SK-N-SH treated with all-trans-retinoic acid at 6 μM for 48 hours (cell line): Measurements from ENCODE around the gene CARD14.

Experiments used
- ATAC-seq: fragments of 200-7000 bp; cut with Tn5 transposase; 3 replicates; pipeline ENCODE4 v1.9.1; 2020; ENCODE audit warnings: mild to moderate bottlenecking, moderate library complexity
- BACH2 ChIP-seq: fragments of 250-450 bp; sonication (Bioruptor Pico); IDR thresholded peaks from 2 replicates; pipeline ENCODE4 v1.9.0; 2021; ENCODE audit warnings: mild to moderate bottlenecking, borderline replicate concordance
- CREB5 ChIP-seq: fragments of 250-450 bp; sonication (Bioruptor Pico); IDR thresholded peaks from 2 replicates; pipeline ENCODE4 v1.5.1; 2020; ENCODE audit warnings: low read depth, mild to moderate bottlenecking, moderate library complexity
- CSDC2 ChIP-seq: fragments of 250-450 bp; sonication (Bioruptor Pico); IDR thresholded peaks from 2 replicates; pipeline ENCODE4 v1.5.0; 2020; ENCODE audit warnings: mild to moderate bottlenecking, moderate library complexity
- ESRRG ChIP-seq: fragments of 250-450 bp; sonication (Bioruptor Pico); IDR thresholded peaks from 2 replicates; pipeline ENCODE4 v1.6.1; 2021; ENCODE audit warnings: mild to moderate bottlenecking
- GLIS3 ChIP-seq: fragments of 250-450 bp; sonication (Bioruptor Pico); IDR thresholded peaks from 2 replicates; pipeline ENCODE4 v1.5.0; 2020; ENCODE audit warnings: mild to moderate bottlenecking, moderate library complexity
- ISL1 ChIP-seq: fragments of 250-450 bp; sonication (Bioruptor Pico); IDR thresholded peaks from 2 replicates; pipeline ENCODE4 v2.1.2; 2022; ENCODE audit warnings: mild to moderate bottlenecking, moderate library complexity
- OSR1 ChIP-seq: fragments of 250-450 bp; sonication (Bioruptor Pico); IDR thresholded peaks from 2 replicates; pipeline ENCODE4 v1.8.0; 2022; ENCODE audit warnings: moderate library complexity, mild to moderate bottlenecking, inconsistent platforms
- PATZ1 ChIP-seq: fragments of 250-450 bp; sonication (Bioruptor Pico); IDR thresholded peaks from 2 replicates; pipeline ENCODE4 v1.8.0; 2020; ENCODE audit warnings: mild to moderate bottlenecking, moderate library complexity, borderline replicate concordance
- POU6F1 ChIP-seq: fragments of 250-450 bp; sonication (Bioruptor Pico); IDR thresholded peaks from 2 replicates; pipeline ENCODE4 v1.8.0; 2021; ENCODE audit warnings: low read depth, mild to moderate bottlenecking, moderate library complexity, borderline replicate concordance
- PPARA ChIP-seq: fragments of 250-450 bp; sonication (Bioruptor Pico); IDR thresholded peaks from 2 replicates; pipeline ENCODE4 v1.5.0; 2020; ENCODE audit warnings: mild to moderate bottlenecking, borderline replicate concordance
- SNAI2 ChIP-seq: fragments of 250-450 bp; sonication (Bioruptor Pico); IDR thresholded peaks from 2 replicates; pipeline ENCODE4 v1.5.0; 2020; ENCODE audit warnings: mild to moderate bottlenecking, moderate library complexity
- TCF4 ChIP-seq: fragments of 250-450 bp; sonication (Bioruptor Pico); IDR thresholded peaks from 2 replicates; pipeline ENCODE4 v1.8.0; 2021; ENCODE audit warnings: mild to moderate bottlenecking, moderate library complexity, borderline replicate concordance
- TOX ChIP-seq: fragments of 250-450 bp; sonication (Bioruptor Pico); IDR thresholded peaks from 2 replicates; pipeline ENCODE4 v1.8.0; 2021; ENCODE audit warnings: mild to moderate bottlenecking, moderate library complexity, borderline replicate concordance
- TSHZ2 ChIP-seq: fragments of 250-450 bp; sonication (Bioruptor Pico); IDR thresholded peaks from 2 replicates; pipeline ENCODE4 v1.5.0; 2020; ENCODE audit warnings: mild to moderate bottlenecking, moderate library complexity
- ZC3H10 ChIP-seq: fragments of 250-450 bp; sonication (Bioruptor Pico); IDR thresholded peaks from 2 replicates; pipeline ENCODE4 v1.5.1; 2021; ENCODE audit warnings: mild to moderate bottlenecking, moderate library complexity
- ZFP3 ChIP-seq: fragments of 250-450 bp; sonication (Bioruptor Pico); IDR thresholded peaks from 2 replicates; pipeline ENCODE4 v1.5.0; 2020; ENCODE audit warnings: mild to moderate bottlenecking, moderate library complexity
- ZFP30 ChIP-seq: fragments of 450-650 bp; formaldehyde crosslinking; IDR thresholded peaks from 2 replicates; pipeline ENCODE4 v1.5.0; 2022; ENCODE audit warnings: mild to moderate bottlenecking, moderate library complexity
- ZNF565 ChIP-seq: fragments of 450-650 bp; formaldehyde crosslinking; conservative IDR thresholded peaks from 2 replicates; pipeline ENCODE4 v1.5.0; 2020; ENCODE audit warnings: low read depth, mild to moderate bottlenecking, moderate library complexity
- ZNF70 ChIP-seq: fragments of 450-650 bp; formaldehyde crosslinking; IDR thresholded peaks from 2 replicates; pipeline ENCODE4 v1.5.0; 2020; ENCODE audit warnings: mild to moderate bottlenecking, moderate library complexity
- ZNF8 ChIP-seq: fragments of 450-650 bp; formaldehyde crosslinking; IDR thresholded peaks from 2 replicates; pipeline ENCODE4 v1.5.0; 2020; ENCODE audit warnings: mild to moderate bottlenecking, moderate library complexity

CARD14 gene

GRCh38 chr17:80124351-80124981 lies 45.4 kb upstream of the CARD14 start:
- ATAC-seq, result peak; percentile 69
- TF ChIP-seq ZFP3 (CRISPR knock-in tag), result no peak
- no peak for TF ChIP-seq TOX (CRISPR knock-in tag)
- TF ChIP-seq ZC3H10 (CRISPR knock-in tag), result no peak
- TF ChIP-seq OSR1, result no peak
- no peak for TF ChIP-seq CSDC2 (CRISPR knock-in tag)
- TF ChIP-seq TCF4 (CRISPR knock-in tag), result no peak
- no peak for TF ChIP-seq TSHZ2 (CRISPR knock-in tag)
- TF ChIP-seq PPARA (CRISPR knock-in tag), result no peak
- no peak for TF ChIP-seq ESRRG
- TF ChIP-seq CREB5 (CRISPR knock-in tag), result no peak
- no peak for TF ChIP-seq ZNF70
- no peak for TF ChIP-seq ZNF565 (CRISPR knock-in tag)
- TF ChIP-seq PATZ1 (CRISPR knock-in tag), result no peak

- ATAC-seq, result peak; percentile 64
Observed at GRCh38 chr17:80125656-80126448, 44.0 kb upstream of the CARD14 start.

GRCh38 chr17:80126449-80126715 lies 43.4 kb upstream of the CARD14 start:
- no peak for TF ChIP-seq PATZ1 (CRISPR knock-in tag)
- TF ChIP-seq ZFP3 (CRISPR knock-in tag), result no peak
- no peak for TF ChIP-seq ZNF8 (CRISPR knock-in tag)
- TF ChIP-seq ISL1, result no peak
- TF ChIP-seq PPARA (CRISPR knock-in tag), result no peak
- TF ChIP-seq ZNF565 (CRISPR knock-in tag), result no peak
- TF ChIP-seq TCF4 (CRISPR knock-in tag), result no peak
- TF ChIP-seq TSHZ2 (CRISPR knock-in tag), result no peak
- TF ChIP-seq SNAI2 (CRISPR knock-in tag), result no peak
- TF ChIP-seq TOX (CRISPR knock-in tag), result no peak
- no peak for TF ChIP-seq BACH2
- TF ChIP-seq CSDC2 (CRISPR knock-in tag), result no peak
- no peak for TF ChIP-seq CREB5 (CRISPR knock-in tag)
- TF ChIP-seq GLIS3, result no peak
- no peak for TF ChIP-seq ZC3H10 (CRISPR knock-in tag)
- no peak for TF ChIP-seq POU6F1 (CRISPR knock-in tag)
- no peak for TF ChIP-seq OSR1
- no peak for TF ChIP-seq ZFP30

More at GRCh38 chr17:80125656-80126448, 44.0 kb upstream of the CARD14 start:
- TF ChIP-seq ISL1 (0 out of 2 replicates have a peak, but pooled peaks have one; percentile 14), ZC3H10 (CRISPR knock-in tag) (no peak)

More at GRCh38 chr17:80126449-80126715, 43.4 kb upstream of the CARD14 start:
- no peak for ATAC-seq
